ENCODE measurements around the gene TTC8.

DNA sequence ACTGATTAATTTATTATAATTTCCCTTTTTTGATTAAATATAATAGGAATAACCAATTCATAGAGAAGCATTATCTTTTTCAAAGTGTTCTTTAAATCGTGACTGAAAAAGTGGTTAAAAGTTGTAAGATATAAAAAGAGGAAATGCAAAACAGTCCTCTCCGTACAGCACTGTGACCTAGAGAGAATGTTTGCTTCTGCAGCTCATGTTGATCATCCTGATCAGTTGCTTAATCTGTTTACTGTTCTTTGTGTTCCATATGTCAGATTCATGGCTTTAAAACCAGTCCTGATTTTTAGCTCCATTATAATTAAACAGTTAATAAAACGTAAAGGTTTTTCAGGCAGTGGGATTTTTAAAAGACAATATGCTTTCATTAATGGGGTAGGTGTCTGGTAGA, 4.7 kb downstream of the TTC8 start:
- TF ChIP-seq, protein P1, sequence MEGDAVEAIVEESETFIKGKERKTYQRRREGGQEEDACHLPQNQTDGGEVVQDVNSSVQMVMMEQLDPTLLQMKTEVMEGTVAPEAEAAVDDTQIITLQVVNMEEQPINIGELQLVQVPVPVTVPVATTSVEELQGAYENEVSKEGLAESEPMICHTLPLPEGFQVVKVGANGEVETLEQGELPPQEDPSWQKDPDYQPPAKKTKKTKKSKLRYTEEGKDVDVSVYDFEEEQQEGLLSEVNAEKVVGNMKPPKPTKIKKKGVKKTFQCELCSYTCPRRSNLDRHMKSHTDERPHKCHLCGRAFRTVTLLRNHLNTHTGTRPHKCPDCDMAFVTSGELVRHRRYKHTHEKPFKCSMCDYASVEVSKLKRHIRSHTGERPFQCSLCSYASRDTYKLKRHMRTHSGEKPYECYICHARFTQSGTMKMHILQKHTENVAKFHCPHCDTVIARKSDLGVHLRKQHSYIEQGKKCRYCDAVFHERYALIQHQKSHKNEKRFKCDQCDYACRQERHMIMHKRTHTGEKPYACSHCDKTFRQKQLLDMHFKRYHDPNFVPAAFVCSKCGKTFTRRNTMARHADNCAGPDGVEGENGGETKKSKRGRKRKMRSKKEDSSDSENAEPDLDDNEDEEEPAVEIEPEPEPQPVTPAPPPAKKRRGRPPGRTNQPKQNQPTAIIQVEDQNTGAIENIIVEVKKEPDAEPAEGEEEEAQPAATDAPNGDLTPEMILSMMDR (IDR thresholded peaks at IDR 0.05): no peak
- TF ChIP-seq POLR2A (IDR thresholded peaks at IDR 0.05): no peak

Measured in Peyer's patch (tissue), 4 donors.